Measurements from ENCODE around the gene RNF213.

- TF ChIP-seq CTCF (conservative IDR thresholded peaks at IDR 0.05; ENCODE audit: low read depth, low read length) = no peak
- TF ChIP-seq EZH2 (IDR thresholded peaks at IDR 0.05; ENCODE audit: low read length, unreplicated experiment) = no peak
- no peak for TF ChIP-seq EZH2phosphoT487 (IDR thresholded peaks at IDR 0.05; ENCODE audit: borderline replicate concordance, low read length)
Measured at GRCh38 chr17:80443498-80443897, 182.8 kb downstream of the RNF213 start.
